GM23338 (cell line): ENCODE measurements around the gene C1QTNF9. TPM values are rescaled to one million over a fixed set of nuclear protein-coding genes. Genes with fewer than 3 reads are reported as not detected.

Source experiments
- ATAC-seq: fragments of 200-7000 bp; cut with Tn5 transposase; 3 replicates; pipeline ENCODE4 v1.9.1; 2020
- DNase-seq: peaks from one replicate; pipeline ENCODE4 v3.0.0-alpha.2; 2015; ENCODE audit warnings: low spot score
- H2AFZ ChIP-seq: fragments of 200-600 bp; sonication (generic); 2 replicates; pipeline ENCODE4 v1.8.0; 2016; ENCODE audit warnings: antibody characterized with exemption, mild to moderate bottlenecking, moderate library complexity
- H3F3A ChIP-seq: fragments of 200-600 bp; sonication (generic); replicated peaks from 2 replicates; pipeline ENCODE4 v1.8.0; 2017; ENCODE audit warnings: antibody characterized with exemption, mixed run types, low read depth
- H3K27ac ChIP-seq: fragments of 200-600 bp; sonication (generic); 2 replicates; pipeline ENCODE4 v1.6.1; 2016; ENCODE audit warnings: low read depth
- H3K27me3 ChIP-seq: fragments of 200-600 bp; sonication (generic); 2 replicates; pipeline ENCODE4 v1.8.0; 2016; ENCODE audit warnings: mild to moderate bottlenecking, mixed run types, moderate library complexity; ENCODE audit not compliant: insufficient read depth
- H3K36me3 ChIP-seq: fragments of 200-600 bp; sonication (generic); 2 replicates; pipeline ENCODE4 v1.8.0; 2016; ENCODE audit warnings: mild to moderate bottlenecking; ENCODE audit not compliant: insufficient read depth
- H3K4me1 ChIP-seq: fragments of 200-600 bp; sonication (generic); 2 replicates; pipeline ENCODE4 v1.8.0; 2016; ENCODE audit warnings: mild to moderate bottlenecking, moderate library complexity; ENCODE audit not compliant: insufficient read depth
- H3K4me2 ChIP-seq: fragments of 200-600 bp; sonication (generic); 2 replicates; pipeline ENCODE4 v1.7.1; 2017; ENCODE audit warnings: mixed run types
- H3K4me3 ChIP-seq: fragments of 200-600 bp; sonication (generic); 2 replicates; pipeline ENCODE4 v1.6.1; 2016; ENCODE audit warnings: mixed run types
- H3K79me2 ChIP-seq: fragments of 200-600 bp; sonication (generic); replicated peaks from 2 replicates; pipeline ENCODE4 v1.8.0; 2017; ENCODE audit warnings: mild to moderate bottlenecking; ENCODE audit not compliant: insufficient read depth
- H3K9me2 ChIP-seq: fragments of 200-600 bp; sonication (generic); 2 replicates; pipeline ENCODE4 v1.8.0; 2017; ENCODE audit not compliant: insufficient read depth
- H4K20me1 ChIP-seq: fragments of 200-600 bp; sonication (generic); replicated peaks from 2 replicates; pipeline ENCODE4 v1.8.0; 2017; ENCODE audit warnings: mild to moderate bottlenecking; ENCODE audit not compliant: insufficient read depth
- H3K27ac Mint-ChIP-seq: 2 replicates; pipeline ENCODE4 v1.8.0; 2020; ENCODE audit warnings: inconsistent platforms, mild to moderate bottlenecking, moderate library complexity, mixed read lengths
- H3K27me3 Mint-ChIP-seq: 3 replicates; pipeline ENCODE4 v1.8.0; 2022; ENCODE audit warnings: low read depth, mild to moderate bottlenecking, moderate library complexity, mixed read lengths, inconsistent platforms; ENCODE audit not compliant: insufficient read depth, poor library complexity
- H3K36me3 Mint-ChIP-seq: 3 replicates; pipeline ENCODE4 v1.8.0; 2021; ENCODE audit warnings: low read depth, mild to moderate bottlenecking, inconsistent platforms, moderate library complexity, mixed read lengths
- H3K4me1 Mint-ChIP-seq: 3 replicates; pipeline ENCODE4 v1.8.0; 2020; ENCODE audit warnings: mild to moderate bottlenecking, inconsistent platforms, mixed read lengths
- H3K4me3 Mint-ChIP-seq: 3 replicates; pipeline ENCODE4 v1.8.0; 2021; ENCODE audit warnings: moderate library complexity, mild to moderate bottlenecking, inconsistent platforms, mixed read lengths
- H3K9me3 Mint-ChIP-seq: 3 replicates; pipeline ENCODE4 v1.8.0; 2020; ENCODE audit warnings: moderate library complexity, mild to moderate bottlenecking, inconsistent platforms, mixed read lengths
- CREB1 ChIP-seq: fragments of 250-450 bp; sonication (Bioruptor Pico); IDR thresholded peaks from 2 replicates; pipeline ENCODE4 v1.5.0; 2020; ENCODE audit warnings: low read depth, mild to moderate bottlenecking, moderate library complexity
- EZH2 ChIP-seq: fragments of 200-600 bp; sonication (generic); IDR thresholded peaks from one replicate; pipeline ENCODE4 v1.8.0; 2017; ENCODE audit warnings: antibody characterized with exemption, mild to moderate bottlenecking, low read depth; ENCODE audit not compliant: unreplicated experiment
- EZH2phosphoT487 ChIP-seq: fragments of 200-600 bp; sonication (generic); IDR thresholded peaks from one replicate; pipeline ENCODE4 v1.8.1; 2018; ENCODE audit warnings: antibody characterized with exemption; ENCODE audit not compliant: unreplicated experiment
- JUNB ChIP-seq: IDR thresholded peaks from one replicate; pipeline ENCODE4 v1.6.1; 2016; ENCODE audit warnings: antibody characterized with exemption; ENCODE audit not compliant: unreplicated experiment
- NANOG ChIP-seq: IDR thresholded peaks from 2 replicates; pipeline ENCODE4 v1.6.1; 2016; ENCODE audit warnings: antibody characterized with exemption, borderline replicate concordance
- POLR2AphosphoS5 ChIP-seq: IDR thresholded peaks from 2 replicates; pipeline ENCODE4 v1.6.1; 2016; ENCODE audit warnings: antibody characterized with exemption, low read depth
- REST ChIP-seq: IDR thresholded peaks from one replicate; pipeline ENCODE4 v1.6.1; 2018; ENCODE audit warnings: antibody characterized with exemption; ENCODE audit not compliant: unreplicated experiment
- STAT1 ChIP-seq: IDR thresholded peaks from one replicate; pipeline ENCODE4 v1.6.1; 2016; ENCODE audit warnings: antibody characterized with exemption; ENCODE audit not compliant: unreplicated experiment
- ZNF114 ChIP-seq: fragments of 250-450 bp; sonication (Bioruptor Pico); IDR thresholded peaks from 2 replicates; pipeline ENCODE4 v1.5.0; 2020; ENCODE audit warnings: mild to moderate bottlenecking, moderate library complexity
- ZNF331 ChIP-seq: fragments of 250-450 bp; sonication (Bioruptor Pico); IDR thresholded peaks from 2 replicates; pipeline ENCODE4 v1.5.0; 2020; ENCODE audit warnings: low read depth, mild to moderate bottlenecking, moderate library complexity
- ZNF462 ChIP-seq: fragments of 250-450 bp; sonication (Bioruptor Pico); IDR thresholded peaks from 2 replicates; pipeline ENCODE4 v1.5.0; 2020; ENCODE audit warnings: mild to moderate bottlenecking, moderate library complexity
- polyA plus RNA-seq: library from polyadenylated mRNA; unstranded; fragments of >200 nt; fragmentation: Nextera tagmentation; extraction: Ambion mirVana; gene quantifications from 2 replicates; pipeline ENCODE4 v1.2.1, GENCODE V29; 2016
- total RNA-seq: library from RNA; depleted of rRNA; stranded (reverse); fragments of >200 nt; shearing (Covaris generic); gene quantifications from 2 replicates; pipeline ENCODE4 v1.2.3, GENCODE V29; 2014
- TF ChIP-seq, protein P1 (sequence below), 2 experiments: fragments of 200-600 bp in 1 of 2; sonication (generic) in 1 of 2; conservative IDR thresholded peaks; 2 replicates each; pipeline versions ENCODE4 v1.5.1 to v1.6.1; 2016 to 2017; ENCODE audit warnings: antibody characterized with exemption in 2 of 2, low read depth in 2 of 2, mild to moderate bottlenecking in 2 of 2, moderate library complexity in 1 of 2
- TF ChIP-seq, protein P2 (sequence below): IDR thresholded peaks from 2 replicates; pipeline ENCODE4 v1.6.1; 2016; ENCODE audit warnings: antibody characterized with exemption

C1QTNF9 gene
- total and polyA plus RNA-seq, 2 experiments from 2014 or later, result not detected

DNA sequence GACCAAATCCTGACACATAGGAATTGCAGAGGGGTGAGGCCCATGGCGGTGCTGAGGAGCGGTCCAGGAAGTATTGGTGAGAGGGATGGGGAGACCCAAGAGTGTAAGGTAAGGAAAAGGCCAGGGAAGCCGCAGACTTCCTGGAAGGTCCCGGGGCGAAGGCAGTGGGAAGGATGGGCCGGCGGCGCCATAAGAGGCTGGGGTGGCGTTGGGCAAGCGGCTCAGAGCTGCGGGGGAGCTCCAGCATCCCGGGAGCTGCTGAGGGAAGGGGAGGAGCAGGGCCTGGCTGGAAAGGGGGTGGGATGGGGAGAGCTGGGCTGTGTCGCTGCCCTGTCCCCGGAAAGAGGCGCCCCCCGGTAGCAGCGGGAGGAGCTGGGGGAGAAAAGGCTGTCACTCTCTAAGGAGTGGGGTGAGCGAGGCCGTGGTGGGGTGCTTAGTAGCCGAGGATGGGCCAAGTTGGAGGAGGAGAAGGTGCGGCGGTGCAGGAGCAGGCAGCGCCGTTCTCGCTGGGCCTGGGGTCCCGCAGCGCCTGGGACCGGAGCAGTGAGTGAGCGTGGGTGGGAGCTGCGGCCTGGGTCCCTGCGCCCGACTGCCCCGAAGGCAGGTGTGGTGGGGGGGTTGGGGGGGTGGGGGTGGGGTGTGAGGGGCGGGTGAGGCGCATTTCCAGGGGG is 30.7 kb downstream of the C1QTNF9 start:
- DNase-seq, result peak; percentile 3
- Mint-ChIP-seq H3K9me3 (peaks cover 15% of the 10 kb centered on the region; the same call in 2 of the 3 replicates), H3K4me1 (no peaks in the 10 kb centered on the region), H3K36me3 (no peaks in the 10 kb centered on the region), H3K27me3 (peaks cover 3% of the 10 kb centered on the region), H3K27ac (no peak overlapping the region), H3K4me3 (no peak overlapping the region)
- H3K4me1 ChIP-seq, result no peaks in the 10 kb centered on the region
- H3K79me2 ChIP-seq, result no peaks in the 10 kb centered on the region
- no peak overlapping the region for H3K4me3 ChIP-seq
- no peak for ATAC-seq
- H4K20me1 ChIP-seq, result no peaks in the 10 kb centered on the region
- no peak for TF ChIP-seq CREB1 (CRISPR knock-in tag)
- no peak for TF ChIP-seq STAT1
- TF ChIP-seq JUNB, result no peak
- no peak for TF ChIP-seq EZH2
- no peak for TF ChIP-seq POLR2AphosphoS5
- TF ChIP-seq, protein P1, sequence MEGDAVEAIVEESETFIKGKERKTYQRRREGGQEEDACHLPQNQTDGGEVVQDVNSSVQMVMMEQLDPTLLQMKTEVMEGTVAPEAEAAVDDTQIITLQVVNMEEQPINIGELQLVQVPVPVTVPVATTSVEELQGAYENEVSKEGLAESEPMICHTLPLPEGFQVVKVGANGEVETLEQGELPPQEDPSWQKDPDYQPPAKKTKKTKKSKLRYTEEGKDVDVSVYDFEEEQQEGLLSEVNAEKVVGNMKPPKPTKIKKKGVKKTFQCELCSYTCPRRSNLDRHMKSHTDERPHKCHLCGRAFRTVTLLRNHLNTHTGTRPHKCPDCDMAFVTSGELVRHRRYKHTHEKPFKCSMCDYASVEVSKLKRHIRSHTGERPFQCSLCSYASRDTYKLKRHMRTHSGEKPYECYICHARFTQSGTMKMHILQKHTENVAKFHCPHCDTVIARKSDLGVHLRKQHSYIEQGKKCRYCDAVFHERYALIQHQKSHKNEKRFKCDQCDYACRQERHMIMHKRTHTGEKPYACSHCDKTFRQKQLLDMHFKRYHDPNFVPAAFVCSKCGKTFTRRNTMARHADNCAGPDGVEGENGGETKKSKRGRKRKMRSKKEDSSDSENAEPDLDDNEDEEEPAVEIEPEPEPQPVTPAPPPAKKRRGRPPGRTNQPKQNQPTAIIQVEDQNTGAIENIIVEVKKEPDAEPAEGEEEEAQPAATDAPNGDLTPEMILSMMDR (conservative IDR thresholded peaks at IDR 0.05; ENCODE audit: low read depth in 2 of 2), result no peak
- TF ChIP-seq ZNF114, result no peak
- TF ChIP-seq REST, result no peak
- TF ChIP-seq ZNF462 (CRISPR knock-in tag), result no peak
- TF ChIP-seq NANOG, result no peak
- no peak for TF ChIP-seq ZNF331 (CRISPR knock-in tag)
- TF ChIP-seq, protein P2, sequence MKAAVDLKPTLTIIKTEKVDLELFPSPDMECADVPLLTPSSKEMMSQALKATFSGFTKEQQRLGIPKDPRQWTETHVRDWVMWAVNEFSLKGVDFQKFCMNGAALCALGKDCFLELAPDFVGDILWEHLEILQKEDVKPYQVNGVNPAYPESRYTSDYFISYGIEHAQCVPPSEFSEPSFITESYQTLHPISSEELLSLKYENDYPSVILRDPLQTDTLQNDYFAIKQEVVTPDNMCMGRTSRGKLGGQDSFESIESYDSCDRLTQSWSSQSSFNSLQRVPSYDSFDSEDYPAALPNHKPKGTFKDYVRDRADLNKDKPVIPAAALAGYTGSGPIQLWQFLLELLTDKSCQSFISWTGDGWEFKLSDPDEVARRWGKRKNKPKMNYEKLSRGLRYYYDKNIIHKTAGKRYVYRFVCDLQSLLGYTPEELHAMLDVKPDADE, result no peak
- no peak for TF ChIP-seq EZH2phosphoT487
- no peaks in the 10 kb centered on the region for H3K36me3 ChIP-seq
- no peaks in the 10 kb centered on the region for H3K27me3 ChIP-seq
- H2AFZ ChIP-seq, result 0 out of 2 replicates have a peak overlapping the region, but pooled peaks have one; percentile 66
- peaks cover 4% of the 10 kb centered on the region; the same call in 1 of the 2 replicates for H3K9me2 ChIP-seq
- no peak overlapping the region for H3K4me2 ChIP-seq
- no peak overlapping the region for H3K27ac ChIP-seq
- H3F3A ChIP-seq, result no peaks in the 10 kb centered on the region
